DOHH2 (cell line): ENCODE measurements around the gene PIK3CB.

Experiments used
- CTCF ChIP-seq: fragments of 200-600 bp; sonication (generic); IDR thresholded peaks from one replicate; pipeline ENCODE4 v1.5.1; 2014; ENCODE audit warnings: antibody characterized with exemption, mild to moderate bottlenecking, low read depth, low read length; ENCODE audit not compliant: poor library complexity, severe bottlenecking
- EZH2phosphoT487 ChIP-seq: fragments of 200-600 bp; sonication (generic); IDR thresholded peaks from 2 replicates; pipeline ENCODE4 v1.6.1; 2017; ENCODE audit warnings: borderline replicate concordance, mild to moderate bottlenecking, antibody characterized with exemption, low read length, moderate library complexity, mixed read lengths

GRCh38 chr3:138850151-138850550 is 15.4 kb upstream of the PIK3CB start:
- TF ChIP-seq CTCF: no peak
- TF ChIP-seq EZH2phosphoT487: no peak
